GM21717 (cell line): Measurements from ENCODE around the gene HRCT1.
"Not testable (repeated sequence)": the region's sequence is repeated elsewhere in the genome, so short reads cannot be mapped to it uniquely, and the experiment has no call there.

ENCODE experiments used
- ATAC-seq: cut with Tn5 transposase; IDR thresholded peaks from one replicate; pipeline ENCODE4 v1.9.1; 2021; ENCODE audit warnings: mild to moderate bottlenecking, moderate library complexity; ENCODE audit not compliant: unreplicated experiment

HRCT1 gene

DNA sequence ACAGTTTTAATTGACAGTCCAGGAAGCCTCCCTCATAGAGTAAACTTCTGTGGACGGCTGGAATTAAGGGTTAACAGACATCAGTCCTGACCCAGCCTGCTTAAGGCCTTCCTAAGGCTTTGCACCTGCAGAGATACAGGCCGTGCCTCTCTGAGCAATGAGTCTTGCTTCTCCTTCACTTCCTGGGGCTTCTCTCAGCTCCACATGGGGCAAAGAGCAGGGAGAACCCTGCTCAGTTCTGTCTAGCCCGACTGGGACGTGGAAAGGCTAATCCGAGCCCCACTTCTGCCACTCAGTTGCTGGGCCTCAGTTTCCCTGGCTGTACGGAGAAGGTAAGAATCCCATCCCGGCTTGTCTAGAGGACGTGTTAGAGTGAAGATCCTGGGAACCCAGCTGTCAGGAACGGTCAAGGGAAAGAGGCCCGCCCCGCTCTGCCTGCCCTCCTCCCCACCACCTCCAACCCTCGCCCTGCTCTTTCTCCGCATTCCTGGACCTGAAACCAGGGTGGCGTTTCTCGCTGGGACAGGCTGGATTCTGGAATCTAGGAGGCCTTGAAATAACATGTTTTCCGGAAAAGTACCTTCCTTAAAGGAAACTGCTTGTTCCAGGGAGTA lies 9.8 kb downstream of the HRCT1 start:
- no peak for ATAC-seq

DNA sequence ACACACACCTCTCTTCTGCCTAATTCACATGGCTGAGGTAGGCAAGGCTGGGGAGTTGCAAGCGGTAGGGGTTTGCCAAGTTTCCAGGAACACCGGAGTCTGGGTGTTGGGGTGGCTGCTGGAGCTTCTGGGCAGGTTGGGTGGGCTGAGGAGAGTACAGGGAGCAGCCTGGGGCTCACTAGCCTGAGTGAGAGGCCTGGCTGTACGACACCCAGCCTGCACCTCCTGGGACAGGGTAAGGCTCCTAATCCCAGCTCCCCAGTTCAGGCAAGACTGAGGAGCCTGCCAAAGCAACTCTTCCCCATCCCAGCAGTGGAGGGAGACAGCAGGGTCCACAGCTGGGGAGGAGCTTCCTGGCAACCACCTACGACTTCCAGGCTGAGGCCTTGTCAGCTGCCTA lies 11.3 kb downstream of the HRCT1 start:
- ATAC-seq = no peak

DNA sequence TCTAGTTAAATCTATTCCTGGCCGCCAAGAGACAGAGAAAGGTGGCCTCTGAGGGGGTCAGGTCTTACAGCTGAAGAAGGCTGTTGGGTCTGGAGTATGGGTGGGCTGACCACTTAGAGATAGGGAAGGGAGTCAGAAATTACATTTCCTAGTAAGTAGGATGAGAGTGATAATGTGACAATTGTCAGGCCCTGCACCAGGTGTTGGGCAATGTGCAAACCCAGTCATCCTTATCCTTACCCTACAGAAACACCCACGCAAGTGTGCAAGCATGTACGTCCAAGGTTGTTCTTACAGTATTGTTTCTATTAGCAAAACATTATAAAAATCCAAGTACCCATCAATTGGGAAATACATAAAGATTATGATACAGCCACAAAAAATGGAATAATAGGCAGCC lies 12.8 kb downstream of the HRCT1 start:
- no peak for ATAC-seq

DNA sequence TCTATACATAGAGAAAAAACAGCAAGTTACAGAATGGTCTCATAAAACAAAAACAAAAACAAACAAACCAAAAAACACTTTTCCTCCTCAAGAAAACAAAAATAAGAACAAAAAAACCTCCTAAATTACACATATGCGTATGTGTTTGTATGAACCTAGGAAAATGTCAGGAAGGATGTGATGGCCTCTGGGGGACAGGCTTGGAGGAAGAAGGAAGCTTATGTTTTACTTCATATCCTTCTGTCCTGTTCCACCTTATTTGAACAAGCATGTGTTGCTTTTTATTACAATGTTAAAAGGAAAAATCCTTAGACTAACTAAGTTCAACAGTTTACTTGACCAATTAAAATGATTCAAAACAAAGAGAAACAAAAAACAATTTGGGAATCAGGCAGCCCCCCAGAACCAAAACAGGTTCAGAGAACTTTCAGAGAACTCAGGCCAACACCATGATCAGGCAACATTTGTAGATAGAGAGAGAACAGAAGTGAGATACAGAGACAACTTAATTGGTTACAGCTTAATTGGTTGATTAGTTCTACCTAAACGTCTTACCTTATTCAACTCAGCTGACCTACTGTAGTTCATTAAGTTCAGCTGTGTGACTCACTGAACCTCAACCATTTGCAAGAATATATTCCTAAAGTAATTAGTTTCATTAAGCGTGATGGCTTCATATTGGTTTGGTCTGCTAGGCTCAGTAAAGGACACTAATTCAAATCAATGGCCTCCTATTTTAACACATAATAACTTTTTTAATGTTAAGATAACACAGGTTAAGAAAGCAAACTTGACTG lies 13.4 kb downstream of the HRCT1 start:
- no peak for ATAC-seq

DNA sequence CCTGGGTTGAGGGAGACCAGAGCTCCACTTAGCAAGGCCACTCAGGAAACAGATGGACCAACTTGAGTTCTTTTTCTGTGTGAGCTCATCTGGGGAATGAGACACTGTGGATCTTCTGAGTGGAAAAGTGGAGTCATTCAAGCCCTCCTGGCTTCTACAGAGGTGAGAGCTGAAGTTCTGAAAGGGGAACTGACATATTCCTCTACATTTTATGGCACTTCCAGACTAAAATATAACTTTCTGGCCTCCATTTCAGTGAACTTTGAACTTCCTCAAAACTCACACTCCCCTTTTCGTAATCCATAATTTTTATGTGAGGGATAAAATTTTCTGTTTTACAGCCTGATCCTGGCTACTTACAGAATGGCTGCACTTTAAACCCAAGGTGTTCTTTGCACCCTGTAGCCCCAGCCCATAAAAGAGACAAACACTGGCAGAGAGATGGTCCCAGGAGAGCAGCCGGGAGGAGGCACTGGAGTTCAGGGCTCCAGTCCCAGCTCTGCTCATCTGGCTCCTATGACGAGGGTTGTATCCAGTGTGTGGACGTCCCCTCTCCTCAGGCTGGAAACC lies 14.1 kb downstream of the HRCT1 start:
- ATAC-seq = no peak

DNA sequence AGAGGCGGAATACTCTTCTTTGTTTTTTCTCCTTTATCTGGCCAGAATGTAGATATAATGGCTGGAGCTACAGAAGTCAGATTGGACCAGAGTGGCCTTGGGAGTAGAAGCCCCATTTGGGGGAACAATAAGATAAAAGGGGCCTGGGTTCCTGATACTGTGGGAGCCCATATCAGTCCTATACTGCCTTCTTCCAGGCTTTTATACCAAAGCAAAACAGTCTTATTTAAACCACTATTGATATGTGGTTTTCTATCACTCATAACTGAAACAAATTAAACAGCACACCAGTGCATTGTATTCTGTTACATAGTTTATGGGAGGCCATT lies 17.6 kb downstream of the HRCT1 start:
- no peak for ATAC-seq

DNA sequence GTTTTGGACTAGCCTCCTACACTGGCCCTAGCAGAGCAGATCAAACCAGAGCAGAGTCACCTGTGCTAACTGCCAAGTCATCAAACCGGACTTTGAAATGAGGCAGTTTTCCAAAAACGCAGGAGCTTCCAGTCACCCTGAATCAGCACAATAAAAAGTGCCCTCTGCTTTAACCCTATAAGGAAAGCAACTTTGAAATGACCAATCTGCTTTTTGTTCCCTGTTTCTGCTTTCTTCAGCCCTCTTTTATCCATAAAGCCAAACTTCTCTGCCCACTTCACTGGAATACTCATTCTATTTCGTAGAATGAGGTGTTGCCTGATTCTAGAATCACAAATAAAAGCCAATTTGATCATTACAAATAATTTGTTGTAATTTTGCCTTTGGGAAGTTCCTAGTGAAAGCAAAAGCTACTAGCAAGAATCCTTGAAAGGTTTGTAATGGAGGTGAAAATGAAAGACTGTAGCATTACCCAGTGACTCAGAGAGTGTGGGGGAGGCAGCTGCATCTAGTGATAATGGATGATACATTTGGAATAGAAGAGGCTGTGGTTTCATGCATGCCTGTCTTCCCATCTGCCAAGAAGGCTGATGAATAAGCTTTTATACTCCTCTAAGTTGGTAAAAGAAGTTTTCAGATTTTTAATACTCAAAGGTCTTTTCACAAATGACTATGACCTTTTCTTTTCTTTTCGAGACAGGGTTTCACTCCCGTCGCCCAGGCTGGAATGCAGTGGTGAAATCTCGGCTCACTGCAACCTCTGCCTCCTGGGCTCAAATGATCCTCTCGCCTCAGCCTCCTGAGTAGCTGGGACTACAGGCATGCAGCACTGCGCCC lies 18.1 kb downstream of the HRCT1 start:
- ATAC-seq = no peak

DNA sequence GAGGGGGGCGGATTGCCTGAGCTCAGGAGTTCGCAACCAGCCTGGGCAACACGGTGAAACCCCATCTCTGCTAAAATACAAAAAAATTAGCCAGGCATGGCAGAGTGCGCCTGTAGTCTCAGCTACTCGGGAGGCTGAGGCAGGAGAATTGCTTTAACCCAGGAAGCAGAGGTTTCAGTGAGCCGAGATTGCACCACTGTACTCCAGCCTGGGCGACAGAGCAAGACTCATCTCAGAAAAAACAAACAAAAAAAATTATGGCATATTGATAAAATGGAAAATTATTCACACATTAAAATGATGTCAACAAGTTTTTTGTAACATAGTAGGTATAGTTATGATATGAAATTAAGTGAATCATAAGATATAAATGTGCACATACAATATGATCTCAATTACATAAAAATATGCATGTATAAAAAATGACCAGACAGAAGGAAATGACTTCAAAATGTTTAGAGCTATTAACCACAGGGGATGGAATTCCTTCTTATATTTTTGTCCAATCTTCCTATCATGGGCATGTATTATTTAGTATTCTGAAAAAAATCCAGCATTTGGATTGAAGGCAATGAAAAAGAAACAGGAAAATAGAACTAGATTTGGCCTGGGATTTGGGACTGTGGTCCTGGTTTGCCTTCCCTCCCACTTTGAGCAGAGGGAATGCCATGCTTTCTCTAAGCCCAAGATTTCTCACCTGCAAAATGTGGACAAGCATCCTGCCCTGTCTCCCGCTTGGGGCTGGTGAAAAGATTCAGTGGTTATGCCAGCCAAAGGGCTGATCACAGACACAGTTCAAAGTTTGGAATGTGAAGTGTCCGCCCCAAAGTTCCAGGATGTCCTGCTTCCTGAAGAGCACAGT lies 22.8 kb downstream of the HRCT1 start:
- no peak for ATAC-seq

DNA sequence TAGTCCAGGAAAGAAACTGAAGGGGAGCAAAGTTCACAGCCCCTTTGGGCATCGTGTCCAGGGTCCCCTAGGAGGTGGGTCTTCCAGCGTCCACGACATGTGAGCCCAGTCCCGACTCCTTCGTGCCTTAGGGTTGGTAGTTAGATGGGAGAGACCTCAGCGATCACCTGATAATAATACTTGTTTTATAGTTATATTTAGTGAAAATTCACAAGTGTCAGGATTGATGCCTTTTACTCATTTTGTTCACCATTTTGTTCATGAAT lies 23.4 kb downstream of the HRCT1 start:
- no peak for ATAC-seq

DNA sequence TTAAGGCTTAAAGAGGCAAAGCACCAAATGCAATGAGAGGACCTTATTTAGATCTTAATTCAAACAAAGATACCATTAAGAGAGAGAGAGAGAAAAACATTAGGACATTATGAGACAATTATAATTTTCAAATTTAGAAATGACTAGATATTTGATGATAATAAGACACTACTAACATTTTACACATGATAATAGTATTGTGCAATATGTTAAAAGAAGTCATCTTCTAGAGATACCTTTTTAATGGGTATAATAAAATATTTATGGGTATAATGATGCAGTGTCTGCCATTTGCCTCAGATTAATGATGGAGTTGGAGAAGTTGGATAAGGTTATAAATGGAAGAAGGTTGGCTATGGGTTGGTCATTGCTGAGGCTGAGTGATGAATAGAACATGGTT lies 24.5 kb downstream of the HRCT1 start:
- ATAC-seq = no peak

DNA sequence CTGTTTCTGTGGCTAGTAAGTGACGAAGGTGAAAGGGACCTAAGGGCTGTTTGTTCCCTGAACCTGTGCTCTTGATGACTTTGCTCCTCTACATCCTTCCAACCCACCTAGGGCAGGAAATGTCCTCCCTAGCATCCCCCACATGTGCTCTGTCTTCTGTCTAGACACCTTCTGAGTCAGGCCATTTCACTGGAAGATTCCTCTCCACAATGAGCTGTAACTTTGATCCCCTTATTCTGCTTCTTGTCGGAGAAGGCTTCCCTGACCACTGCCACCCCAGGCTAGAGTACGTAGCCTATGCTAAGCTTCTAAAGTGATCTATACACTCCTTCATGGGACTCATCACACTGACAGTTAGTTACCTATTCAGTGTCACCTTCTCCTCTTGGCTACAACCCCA lies 25.0 kb downstream of the HRCT1 start:
- no peak for ATAC-seq

DNA sequence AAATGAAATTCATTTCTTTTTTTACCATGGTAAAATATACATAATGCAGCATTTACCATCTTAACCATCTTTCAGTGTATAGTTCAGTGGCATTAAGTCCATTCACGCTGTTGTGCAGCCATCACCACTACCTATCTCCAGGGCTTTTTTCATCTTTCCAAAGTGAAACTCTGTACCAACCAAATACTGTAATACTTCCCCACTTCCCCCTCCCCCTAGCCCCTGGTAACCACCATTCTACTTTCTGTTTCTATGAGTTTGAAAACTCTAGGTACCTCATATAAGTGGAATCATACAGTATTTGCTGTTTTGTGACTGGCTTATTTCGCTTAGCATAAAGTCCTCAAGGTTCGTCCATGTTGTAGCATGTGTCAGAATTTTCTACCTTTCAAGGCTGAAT lies 26.7 kb downstream of the HRCT1 start:
- ATAC-seq = no peak

DNA sequence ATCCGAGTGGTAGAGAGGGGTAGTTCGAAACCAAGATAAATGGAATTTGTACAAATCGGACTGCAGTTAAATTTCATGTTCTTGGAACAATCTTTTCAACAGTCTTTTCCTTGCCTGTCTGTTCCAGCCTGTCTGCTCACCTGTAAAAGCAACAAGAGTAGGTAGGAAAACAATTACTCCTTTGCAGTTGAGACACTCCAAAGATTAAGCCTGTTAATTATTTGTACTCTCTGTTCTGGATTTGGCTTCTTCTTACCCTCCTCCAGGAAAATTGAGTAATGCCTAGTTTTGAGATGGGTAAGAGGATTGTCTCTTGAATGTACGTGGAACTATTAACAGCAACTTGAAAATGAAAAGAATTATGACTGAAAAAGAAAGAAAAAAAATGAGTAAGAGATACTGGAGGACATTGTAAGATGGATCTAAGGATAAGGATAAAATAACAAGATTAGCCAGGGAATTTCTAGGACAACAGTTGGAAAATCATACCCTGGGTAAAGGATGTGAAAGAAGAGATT lies 27.6 kb downstream of the HRCT1 start:
- no peak for ATAC-seq

DNA sequence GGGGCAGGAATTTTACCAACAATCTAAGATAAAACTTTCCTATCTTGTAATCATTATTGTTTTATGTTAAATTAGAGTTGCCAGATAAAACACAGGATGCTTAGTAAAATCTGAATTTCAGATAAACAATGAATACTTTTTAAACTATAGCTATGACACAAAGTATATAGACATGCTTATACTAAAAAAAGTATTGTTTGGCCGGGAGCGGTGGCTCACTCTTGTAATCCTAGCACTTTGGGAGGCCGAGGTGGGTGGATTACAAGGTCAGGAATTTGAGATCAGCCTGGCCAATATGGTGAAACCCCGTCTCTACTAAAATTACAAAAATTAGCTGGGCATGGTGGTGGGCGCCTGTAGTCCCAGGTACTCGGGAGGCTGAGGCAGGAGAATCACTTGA lies 28.1 kb downstream of the HRCT1 start:
- not testable (repeated sequence) for ATAC-seq

DNA sequence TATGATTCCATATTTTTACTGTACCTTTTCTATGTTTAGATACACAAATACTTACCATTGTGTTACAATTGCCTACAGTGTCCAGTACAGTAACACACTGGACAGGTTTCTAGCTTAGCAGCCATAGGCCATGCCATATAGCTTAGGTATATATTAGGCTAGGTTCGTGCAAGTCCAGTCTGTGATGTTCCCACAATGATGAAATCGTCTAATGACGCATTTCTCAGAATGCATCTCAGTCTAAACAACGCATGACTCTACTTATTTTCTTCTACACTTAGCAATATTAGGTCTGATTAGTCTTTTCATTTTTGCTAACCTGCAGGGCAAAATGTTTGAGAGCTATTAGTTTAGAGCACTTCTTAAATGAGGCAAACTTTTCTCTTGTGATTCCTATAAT lies 29.3 kb downstream of the HRCT1 start:
- no peak for ATAC-seq

DNA sequence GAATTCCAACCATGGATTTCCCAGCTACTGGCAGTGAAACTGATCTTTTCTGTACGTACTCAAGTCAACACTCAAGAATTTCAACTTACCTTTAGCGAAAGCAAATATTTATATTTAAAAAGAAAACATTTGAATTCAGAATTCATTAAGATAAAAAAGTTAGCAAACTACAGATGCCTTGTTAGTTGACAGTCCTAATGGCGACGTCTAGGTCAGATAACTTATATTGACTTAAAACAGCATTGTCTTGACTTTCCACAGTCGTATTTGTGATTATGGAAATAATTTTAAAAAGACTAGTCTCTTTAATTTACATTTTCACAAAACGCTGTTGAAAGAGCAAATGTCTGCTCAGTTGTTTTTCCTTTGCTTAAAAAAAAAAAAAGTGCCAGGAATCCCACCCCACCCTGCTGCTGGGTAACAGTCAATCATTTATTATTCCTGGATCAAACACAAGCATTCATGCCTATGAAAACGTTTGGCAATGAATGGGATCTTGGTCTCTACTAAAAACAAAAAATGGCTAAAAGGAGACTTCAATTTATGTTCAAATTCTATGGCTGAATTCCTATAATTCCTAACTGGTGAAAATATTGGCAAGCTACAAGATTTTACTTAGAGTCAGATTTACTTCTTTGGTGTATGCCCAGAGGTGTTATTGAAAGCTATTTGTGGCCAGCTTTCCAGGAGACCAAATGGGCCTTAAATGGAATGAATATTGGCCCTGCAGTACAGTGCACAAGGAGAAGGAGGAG lies 29.9 kb downstream of the HRCT1 start:
- no peak for ATAC-seq

DNA sequence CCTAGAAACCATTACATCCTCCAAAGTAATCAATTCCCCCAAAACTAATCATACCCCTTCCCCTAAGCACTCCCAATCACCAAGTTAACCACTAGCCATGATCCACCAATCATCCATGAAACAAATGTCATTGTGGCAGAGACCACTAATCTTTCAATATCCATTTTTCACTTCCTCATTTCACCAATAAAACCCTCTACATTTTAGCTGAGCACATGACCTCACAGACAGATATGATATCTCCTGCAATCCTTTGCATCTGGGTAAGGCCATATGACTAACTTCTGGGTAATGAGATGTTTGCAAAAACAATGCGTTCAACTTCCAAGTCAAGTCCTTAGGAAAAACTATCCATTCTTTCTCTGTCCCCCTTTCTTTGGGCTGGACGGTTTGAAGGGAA lies 31.2 kb downstream of the HRCT1 start:
- no peak for ATAC-seq

DNA sequence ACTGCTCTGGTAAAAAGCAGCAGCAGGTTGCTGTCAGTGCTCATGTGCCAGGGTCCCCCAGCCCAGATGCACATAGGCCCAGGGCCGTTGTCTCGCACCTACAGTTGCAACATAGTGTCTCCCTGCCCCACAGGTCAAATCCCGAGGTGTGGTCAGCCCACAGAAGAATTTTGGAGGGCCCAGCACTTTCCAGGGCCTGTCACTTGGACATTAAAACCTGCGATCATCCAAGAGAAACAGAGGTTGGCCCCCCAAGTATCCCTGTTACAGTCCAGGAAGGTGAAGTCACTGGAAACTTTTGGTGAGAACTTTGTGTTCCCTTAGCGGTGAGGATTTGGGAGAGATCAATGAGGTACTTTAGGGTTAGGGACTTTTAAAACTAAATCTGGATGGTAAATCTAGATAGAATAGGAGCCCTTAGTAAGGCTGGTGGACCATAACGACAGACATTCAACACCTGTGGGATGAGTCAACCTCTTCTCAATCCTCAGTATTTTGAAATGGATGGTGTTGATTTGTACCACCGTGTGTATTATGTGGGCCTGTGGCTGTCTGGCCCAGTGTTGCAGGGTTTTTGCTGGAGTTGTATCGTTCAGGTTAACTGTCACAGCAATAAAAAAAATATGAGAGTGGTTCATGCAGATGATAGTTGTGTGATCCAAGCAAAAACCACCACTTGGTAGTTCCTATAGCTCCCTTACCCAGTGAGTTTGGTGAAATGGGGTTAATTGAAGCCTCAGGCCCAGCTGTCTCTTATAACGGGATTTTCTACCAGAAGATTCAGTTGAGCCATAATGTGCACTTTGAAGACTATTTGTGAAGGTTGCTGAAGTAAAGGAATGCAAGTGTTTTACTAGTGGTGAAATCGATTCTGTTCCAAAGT lies 32.7 kb downstream of the HRCT1 start:
- no peak for ATAC-seq

DNA sequence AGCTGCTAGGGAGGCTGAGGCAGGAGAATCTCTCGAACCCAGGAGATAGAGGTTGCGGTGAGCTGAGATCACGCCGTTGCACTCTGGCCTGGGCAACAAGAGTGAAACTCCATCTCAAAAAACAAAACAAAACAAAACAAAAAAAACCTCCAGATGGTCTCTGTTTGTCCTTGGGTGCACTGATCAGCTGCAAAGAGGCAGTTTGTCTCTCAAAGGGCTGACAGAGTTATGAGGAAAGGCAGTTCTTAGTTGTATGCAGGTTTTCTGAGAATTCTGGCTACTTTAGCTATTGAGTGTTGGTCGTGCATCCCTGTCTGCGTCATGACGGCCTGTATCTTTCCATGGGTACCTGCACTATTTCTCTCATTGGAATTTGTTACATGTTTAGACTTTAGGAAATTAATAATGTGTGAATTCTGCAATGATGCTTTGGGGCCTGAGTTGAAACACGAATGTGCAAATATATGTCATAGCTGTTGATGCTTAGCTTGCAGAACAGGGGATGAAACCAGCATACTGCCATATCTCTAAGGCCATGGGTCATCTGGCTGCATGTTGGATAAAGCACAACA lies 33.8 kb downstream of the HRCT1 start:
- no peak for ATAC-seq
